Mesendoderm (in vitro differentiated cells): Measurements from ENCODE around the gene NRXN3.

ENCODE experiments used
- DNase-seq: peaks from one replicate; pipeline ENCODE4 v3.0.0; 2013
- H2AK5ac ChIP-seq: 2 replicates; pipeline ENCODE4 v1.6.1; 2013; ENCODE audit warnings: low read length, inconsistent platforms
- H2BK120ac ChIP-seq: 2 replicates; pipeline ENCODE4 v1.6.1; 2013; ENCODE audit warnings: low read depth, mild to moderate bottlenecking, low read length, moderate library complexity, mixed read lengths
- H2BK15ac ChIP-seq: replicated peaks from 2 replicates; pipeline ENCODE4 v1.6.1; 2013; ENCODE audit warnings: low read depth, mild to moderate bottlenecking, moderate library complexity
- H2BK5ac ChIP-seq: 2 replicates; pipeline ENCODE4 v1.6.1; 2013; ENCODE audit warnings: low read length, inconsistent platforms
- H3K18ac ChIP-seq: 2 replicates; pipeline ENCODE4 v1.6.1; 2013; ENCODE audit warnings: mild to moderate bottlenecking, low read length, mixed read lengths
- H3K23ac ChIP-seq: one replicate; pipeline ENCODE4 v1.6.1; 2013; ENCODE audit warnings: low read length
- H3K27ac ChIP-seq: 2 replicates; pipeline ENCODE4 v1.5.1; 2013; ENCODE audit warnings: low read depth, mild to moderate bottlenecking, inconsistent platforms, low read length, moderate library complexity
- H3K27me3 ChIP-seq: 2 replicates; pipeline ENCODE4 v1.6.1; 2013; ENCODE audit warnings: low read length, control low read depth, mild to moderate bottlenecking, inconsistent platforms; ENCODE audit not compliant: insufficient read depth, poor library complexity
- H3K36me3 ChIP-seq: 2 replicates; pipeline ENCODE4 v1.6.1; 2013; ENCODE audit warnings: low read length, inconsistent platforms; ENCODE audit not compliant: control insufficient read depth, insufficient read depth
- H3K4ac ChIP-seq: one replicate; pipeline ENCODE4 v1.6.1; 2013; ENCODE audit warnings: low read depth, mild to moderate bottlenecking, low read length, moderate library complexity
- H3K4me1 ChIP-seq: 2 replicates; pipeline ENCODE4 v1.6.1; 2013; ENCODE audit warnings: low read depth, low read length, inconsistent platforms; ENCODE audit not compliant: control insufficient read depth
- H3K4me2 ChIP-seq: 2 replicates; pipeline ENCODE4 v1.6.1; 2013; ENCODE audit warnings: low read length
- H3K4me3 ChIP-seq: 2 replicates; pipeline ENCODE4 v1.5.1; 2013; ENCODE audit warnings: mild to moderate bottlenecking, low read length
- H3K56ac ChIP-seq: one replicate; pipeline ENCODE4 v1.6.1; 2013; ENCODE audit warnings: low read length
- H3K79me1 ChIP-seq: 2 replicates; pipeline ENCODE4 v1.6.1; 2013; ENCODE audit warnings: low read length, inconsistent platforms
- H3K79me2 ChIP-seq: 2 replicates; pipeline ENCODE4 v1.6.1; 2013; ENCODE audit warnings: mild to moderate bottlenecking, low read length; ENCODE audit not compliant: control insufficient read depth, insufficient read depth
- H3K9ac ChIP-seq: 2 replicates; pipeline ENCODE4 v1.6.1; 2013; ENCODE audit warnings: low read length, inconsistent platforms
- H4K5ac ChIP-seq: one replicate; pipeline ENCODE4 v1.6.1; 2013; ENCODE audit warnings: low read length
- H4K8ac ChIP-seq: one replicate; pipeline ENCODE4 v1.6.1; 2013; ENCODE audit warnings: low read depth, mild to moderate bottlenecking, control low read depth, low read length, moderate library complexity
- WGBS: extraction: QIAGEN DNeasy Blood & Tissue Kit; methylation state at CpG from one replicate; pipeline ENCODE4 v1.1.7; 2013; ENCODE audit warnings: low lambda C conversion rate, missing lambda C conversion rate; ENCODE audit not compliant: insufficient coverage; ENCODE audit errors: extremely low coverage; 5-methylcytosine and 5-hydroxymethylcytosine counted together

Gene NRXN3

DNA sequence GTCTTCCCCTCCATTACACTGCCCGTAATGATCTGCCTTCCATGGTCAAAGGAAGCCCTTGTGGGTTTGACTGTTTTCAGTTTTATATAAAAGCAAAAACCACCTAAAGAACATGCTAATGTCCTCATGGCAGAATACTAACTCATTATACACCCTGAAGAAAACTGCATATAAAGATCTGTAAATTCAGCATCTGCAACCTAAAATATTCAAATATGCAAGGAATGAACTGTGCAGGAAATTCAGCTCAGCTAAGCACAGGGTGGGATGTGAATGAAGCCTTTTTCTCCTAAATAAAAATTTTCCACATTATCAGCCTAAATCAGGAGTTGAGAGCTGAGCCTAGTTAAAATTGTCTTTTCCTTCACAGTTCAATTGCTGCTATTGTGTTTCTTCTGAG, 128.1 kb downstream of the NRXN3 start:
- H3K56ac ChIP-seq: no peak overlapping the region
- H4K8ac ChIP-seq: no peak overlapping the region
- H3K23ac ChIP-seq: no peak overlapping the region
- WGBS: no CpG with 5 or more reads among the region's 1 CpG
- H2BK15ac ChIP-seq: no peak overlapping the region
- H3K4me1 ChIP-seq: peaks cover 17% of the 10 kb centered on the region
- no peak overlapping the region for H3K4me3 ChIP-seq
- H2BK5ac ChIP-seq: no peak overlapping the region
- no peak overlapping the region for H3K9ac ChIP-seq
- no peak overlapping the region for H2BK120ac ChIP-seq
- H2AK5ac ChIP-seq: no peak overlapping the region
- H3K79me1 ChIP-seq: no peaks in the 10 kb centered on the region
- no peak overlapping the region for H4K5ac ChIP-seq
- H3K36me3 ChIP-seq: no peaks in the 10 kb centered on the region
- H3K4me2 ChIP-seq: no peak overlapping the region
- H3K18ac ChIP-seq: no peak overlapping the region
- H3K27ac ChIP-seq: no peak overlapping the region
- no peaks in the 10 kb centered on the region for H3K27me3 ChIP-seq
- DNase-seq: no peak
- H3K4ac ChIP-seq: no peak overlapping the region
- H3K79me2 ChIP-seq: no peaks in the 10 kb centered on the region

DNA sequence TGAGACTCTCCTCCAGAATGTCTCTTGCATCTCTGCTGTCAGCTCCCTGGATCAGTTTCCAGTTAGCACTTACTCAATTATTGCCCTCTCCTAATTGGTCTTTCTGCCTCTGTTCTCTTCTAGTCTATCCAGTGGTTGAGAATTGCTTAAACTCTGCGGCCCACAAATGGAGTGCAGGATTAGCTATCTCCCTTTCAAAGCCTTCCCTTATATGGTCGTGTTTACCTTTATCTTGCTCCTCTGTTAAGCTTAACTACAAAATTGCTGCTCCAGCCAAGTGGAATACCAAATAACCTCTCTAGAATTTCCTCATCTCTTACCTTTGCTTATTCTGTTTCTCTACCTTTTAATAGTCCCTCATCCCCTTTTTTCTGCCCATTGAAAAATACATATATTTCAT, 132.7 kb downstream of the NRXN3 start:
- Histone ChIP-seq H3K18ac (no peak overlapping the region), H3K27me3 (no peaks in the 10 kb centered on the region), H3K79me2 (no peaks in the 10 kb centered on the region), H3K56ac (peak overlapping the region; percentile 4), H3K79me1 (no peaks in the 10 kb centered on the region), H4K8ac (no peak overlapping the region), H2BK15ac (no peak overlapping the region), H2BK120ac (no peak overlapping the region), H2BK5ac (no peak overlapping the region), H3K4me3 (no peak overlapping the region), H3K23ac (no peak overlapping the region), H3K4me1 (peaks cover 15% of the 10 kb centered on the region), H3K4ac (no peak overlapping the region), H3K9ac (no peak overlapping the region), H3K36me3 (no peaks in the 10 kb centered on the region), H3K27ac (no peak overlapping the region), H2AK5ac (no peak overlapping the region), H4K5ac (no peak overlapping the region), H3K4me2 (no peak overlapping the region)
- no CpG with 5 or more reads among the region's 2 CpGs for WGBS
- DNase-seq: peak; percentile 38

GRCh38 chr14:78307671-78308070, 137.5 kb downstream of the NRXN3 start:
- Histone ChIP-seq H3K36me3 (no peaks in the 10 kb centered on the region), H3K56ac (no peak overlapping the region), H3K23ac (no peak overlapping the region), H3K4me1 (peaks cover 4% of the 10 kb centered on the region), H3K79me2 (no peaks in the 10 kb centered on the region), H3K27ac (no peak overlapping the region), H3K4ac (no peak overlapping the region), H2BK120ac (no peak overlapping the region), H4K8ac (no peak overlapping the region), H2BK5ac (no peak overlapping the region), H3K18ac (no peak overlapping the region), H3K79me1 (no peaks in the 10 kb centered on the region), H4K5ac (no peak overlapping the region), H2BK15ac (no peak overlapping the region), H3K27me3 (no peaks in the 10 kb centered on the region), H3K9ac (no peak overlapping the region), H3K4me3 (no peak overlapping the region), H2AK5ac (no peak overlapping the region), H3K4me2 (no peak overlapping the region)
- no CpG with 5 or more reads among the region's 2 CpGs for WGBS
- no peak for DNase-seq

GRCh38 chr14:78308079-78308478, 137.9 kb downstream of the NRXN3 start:
- DNase-seq: no peak
- no peaks in the 10 kb centered on the region for H3K79me1 ChIP-seq
- no peak overlapping the region for H3K18ac ChIP-seq
- no peak overlapping the region for H2BK5ac ChIP-seq
- H4K8ac ChIP-seq: no peak overlapping the region
- H2AK5ac ChIP-seq: no peak overlapping the region
- H3K23ac ChIP-seq: no peak overlapping the region
- no peak overlapping the region for H3K56ac ChIP-seq
- no peaks in the 10 kb centered on the region for H3K79me2 ChIP-seq
- H3K4me3 ChIP-seq: no peak overlapping the region
- H2BK15ac ChIP-seq: no peak overlapping the region
- H2BK120ac ChIP-seq: no peak overlapping the region
- no peak overlapping the region for H3K4ac ChIP-seq
- no peak overlapping the region for H4K5ac ChIP-seq
- no peaks in the 10 kb centered on the region for H3K36me3 ChIP-seq
- no peak overlapping the region for H3K27ac ChIP-seq
- H3K27me3 ChIP-seq: no peaks in the 10 kb centered on the region
- WGBS: no CpG with 5 or more reads among the region's 2 CpGs
- no peak overlapping the region for H3K4me2 ChIP-seq
- H3K9ac ChIP-seq: no peak overlapping the region
- peaks cover 2% of the 10 kb centered on the region for H3K4me1 ChIP-seq

DNA sequence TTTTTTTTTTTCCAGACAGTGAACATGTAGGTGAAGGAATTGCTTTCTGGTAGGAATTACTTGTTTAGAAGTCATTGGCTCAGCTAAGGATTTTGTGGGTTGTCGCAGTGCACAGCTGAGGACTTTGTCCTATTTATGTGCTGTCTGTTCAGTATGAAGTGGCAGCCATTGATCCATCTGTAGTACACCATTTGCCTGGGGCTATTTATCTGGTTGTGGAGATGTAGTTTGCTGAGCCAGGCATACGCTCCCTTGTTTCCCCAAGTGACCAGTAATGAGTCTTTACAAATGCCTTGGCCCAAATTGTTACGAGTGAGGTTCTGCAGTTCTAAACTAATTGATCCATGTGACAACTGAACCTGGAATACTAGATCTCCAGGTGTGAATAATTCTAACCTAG, 140.1 kb downstream of the NRXN3 start:
- Histone ChIP-seq H2BK15ac (no peak overlapping the region), H3K79me1 (no peaks in the 10 kb centered on the region), H3K27me3 (no peaks in the 10 kb centered on the region), H2BK120ac (no peak overlapping the region), H3K9ac (no peak overlapping the region), H3K4me1 (peaks cover 4% of the 10 kb centered on the region), H3K18ac (no peak overlapping the region), H3K23ac (no peak overlapping the region), H3K4me2 (no peak overlapping the region), H4K8ac (no peak overlapping the region), H2BK5ac (no peak overlapping the region), H3K27ac (no peak overlapping the region), H3K4me3 (no peak overlapping the region), H3K56ac (no peak overlapping the region), H3K4ac (no peak overlapping the region), H3K36me3 (no peaks in the 10 kb centered on the region), H4K5ac (no peak overlapping the region), H2AK5ac (no peak overlapping the region), H3K79me2 (no peaks in the 10 kb centered on the region)
- no CpG with 5 or more reads among the region's 3 CpGs for WGBS
- no peak for DNase-seq

- H3K18ac ChIP-seq: no peak overlapping the region
- no peaks in the 10 kb centered on the region for H3K27me3 ChIP-seq
- DNase-seq: no peak
- no peaks in the 10 kb centered on the region for H3K79me2 ChIP-seq
- H3K79me1 ChIP-seq: no peaks in the 10 kb centered on the region
- no peaks in the 10 kb centered on the region for H3K36me3 ChIP-seq
- H2AK5ac ChIP-seq: no peak overlapping the region
- no peak overlapping the region for H3K27ac ChIP-seq
- H2BK15ac ChIP-seq: no peak overlapping the region
- H4K5ac ChIP-seq: no peak overlapping the region
- H2BK120ac ChIP-seq: no peak overlapping the region
- WGBS: no CpG with 5 or more reads among the region's 3 CpGs
- no peak overlapping the region for H3K9ac ChIP-seq
- no peak overlapping the region for H3K23ac ChIP-seq
- no peak overlapping the region for H3K56ac ChIP-seq
- no peak overlapping the region for H2BK5ac ChIP-seq
- no peak overlapping the region for H3K4ac ChIP-seq
- H3K4me1 ChIP-seq: peaks cover 18% of the 10 kb centered on the region
- no peak overlapping the region for H3K4me2 ChIP-seq
- H3K4me3 ChIP-seq: no peak overlapping the region
- no peak overlapping the region for H4K8ac ChIP-seq
Measured at GRCh38 chr14:78313499-78313898, 143.3 kb downstream of the NRXN3 start.
